SHP77 (cell line): Measurements from ENCODE around the gene GATAD1.
"Not testable (repeated sequence)": the region's sequence is repeated elsewhere in the genome, so short reads cannot be mapped to it uniquely, and the experiment has no call there.

Experiments
- DNase-seq, 2 experiments: peaks; one replicate each; lab custom pipeline; 2025; lab: John Stamatoyannopoulos, UW

Gene GATAD1

DNA sequence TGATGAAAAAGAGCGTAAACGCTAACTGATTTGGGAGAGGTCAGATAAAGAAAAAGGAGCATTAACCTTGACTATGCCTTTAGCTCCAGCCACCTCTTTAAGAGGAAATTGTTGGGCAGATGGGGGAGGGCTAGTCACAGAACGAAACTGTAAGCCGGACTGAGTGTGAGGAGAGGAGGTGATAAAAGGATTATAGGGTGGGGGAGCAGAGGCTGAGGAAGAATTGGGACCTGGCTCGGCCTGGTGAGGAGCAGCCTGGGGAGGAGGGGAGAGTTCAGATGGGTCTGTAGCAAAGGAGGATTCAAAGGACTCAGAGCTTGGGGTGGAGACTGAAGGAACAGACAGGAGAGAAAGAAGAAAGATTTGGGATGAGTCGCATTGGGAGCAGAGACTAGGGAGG lies 36.3 kb downstream of the GATAD1 start:
- not testable (repeated sequence) for DNase-seq

GRCh38 chr7:92484226-92484625 lies 36.9 kb downstream of the GATAD1 start:
- not testable (repeated sequence) for DNase-seq

DNA sequence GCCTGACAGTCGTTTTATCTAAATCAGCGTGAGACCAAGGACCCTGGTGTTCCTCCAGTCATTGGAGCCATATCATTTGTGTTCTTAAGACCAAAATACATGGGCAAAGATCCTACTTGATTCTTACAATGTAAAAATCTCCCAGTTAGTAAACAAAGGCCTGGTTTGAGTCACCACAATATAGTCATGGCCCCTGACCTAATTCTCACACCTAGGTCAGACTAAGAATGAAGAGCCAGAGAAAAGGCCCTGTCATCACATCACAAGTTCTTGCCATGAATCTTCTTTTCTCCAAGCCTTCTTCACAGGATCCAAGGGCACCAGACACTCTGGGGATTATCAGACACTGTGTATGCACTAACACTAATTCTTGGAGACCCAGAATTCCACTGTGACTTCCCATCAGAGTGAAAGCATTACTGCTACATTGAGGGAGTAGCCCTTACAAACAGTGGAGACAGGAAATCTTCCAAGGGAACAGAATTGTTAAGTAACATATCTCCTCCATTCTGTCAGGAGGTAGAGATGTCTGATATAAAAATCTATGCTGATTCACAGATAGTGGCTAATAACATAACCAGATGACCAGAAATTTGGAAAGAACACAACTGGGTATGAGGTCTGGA lies 38.1 kb downstream of the GATAD1 start:
- DNase-seq: no peak

- DNase-seq: no peak
Measured at GRCh38 chr7:92485974-92486373, 38.7 kb downstream of the GATAD1 start.

GRCh38 chr7:92487804-92488203 lies 40.5 kb downstream of the GATAD1 start:
- no peak for DNase-seq

DNA sequence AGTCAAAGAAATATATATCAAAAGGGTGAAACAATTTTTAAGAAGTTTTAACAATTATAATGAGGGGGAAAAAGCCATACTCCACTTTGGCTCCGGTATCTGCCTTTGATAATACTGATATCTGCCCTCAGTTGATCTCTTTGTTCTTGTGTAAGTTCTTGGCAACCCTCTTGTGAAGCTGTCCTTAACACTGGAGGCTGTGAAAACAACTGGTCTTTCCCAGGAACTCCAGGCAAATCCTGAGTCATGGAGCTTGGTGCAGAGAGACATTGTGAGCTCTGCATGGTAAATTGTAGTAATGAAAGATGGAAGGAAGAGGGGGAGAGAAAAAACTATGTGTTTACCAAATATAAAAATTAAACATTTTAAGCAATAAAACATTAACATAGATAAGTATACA lies 42.4 kb downstream of the GATAD1 start:
- DNase-seq: no peak

DNA sequence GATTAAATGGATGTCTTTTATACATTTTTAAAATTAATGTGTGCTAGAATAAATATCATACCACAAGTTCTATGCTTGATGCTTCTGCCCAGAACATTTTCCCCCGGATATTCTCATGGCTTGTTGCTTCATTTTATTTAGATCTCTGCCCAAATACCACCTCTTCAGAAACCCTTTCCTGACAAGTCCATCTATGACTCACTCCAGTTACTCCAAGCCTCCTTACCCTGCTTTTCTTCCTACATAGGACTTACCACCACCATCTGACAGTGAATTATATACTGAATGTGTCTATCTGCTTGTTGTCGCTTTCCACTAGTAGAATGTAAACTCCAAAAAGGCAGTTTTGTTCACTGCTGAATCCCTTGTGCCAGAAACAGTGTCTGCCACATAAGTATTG lies 49.6 kb downstream of the GATAD1 start:
- DNase-seq: no peak

GRCh38 chr7:92498557-92498956 lies 51.3 kb downstream of the GATAD1 start:
- DNase-seq: no peak

GRCh38 chr7:92503767-92504166 lies 56.5 kb downstream of the GATAD1 start:
- no peak for DNase-seq

GRCh38 chr7:92504563-92504962 lies 57.3 kb downstream of the GATAD1 start:
- DNase-seq: no peak

DNA sequence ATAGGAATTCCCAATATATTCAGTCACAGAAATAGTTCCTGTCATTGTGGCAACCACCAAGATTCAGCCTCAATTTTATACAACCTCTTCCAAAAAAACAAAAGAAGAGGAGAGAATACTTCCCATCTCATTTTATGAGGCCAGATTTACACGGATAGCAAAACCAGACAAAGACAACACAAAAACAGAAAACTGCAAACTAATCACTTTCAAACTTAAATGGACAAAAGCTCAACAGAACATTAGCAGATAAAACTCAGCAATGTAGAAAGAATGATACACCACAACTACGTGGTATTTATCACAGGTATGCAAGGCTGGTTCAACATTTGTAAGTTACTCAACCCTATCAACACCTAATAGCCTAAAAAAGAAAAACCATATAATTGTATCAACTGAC lies 59.1 kb downstream of the GATAD1 start:
- no peak for DNase-seq

DNA sequence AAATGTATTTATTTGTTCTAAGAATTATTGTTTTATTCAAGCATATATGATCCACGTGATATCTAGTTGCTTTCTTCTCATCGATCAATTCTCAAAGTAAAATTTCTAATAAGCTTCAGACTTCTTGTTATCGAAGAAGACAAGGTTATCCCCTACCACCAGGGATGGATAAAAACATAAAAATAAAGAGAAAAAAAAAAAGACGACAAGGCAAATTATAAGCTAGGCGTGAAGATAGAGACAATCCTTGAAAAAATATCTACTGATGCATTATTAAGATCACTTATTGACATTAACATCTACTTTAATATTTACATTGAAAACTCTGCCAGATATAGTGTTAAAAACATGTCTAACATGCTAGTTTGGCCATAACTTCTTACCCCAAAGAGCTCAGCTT lies 61.7 kb downstream of the GATAD1 start:
- no peak for DNase-seq
